ENCODE data around the gene PADI2. TPM values are rescaled to one million over a fixed set of nuclear protein-coding genes. Genes with fewer than 3 reads are reported as not detected.
A peak's percentile ranks its signal among the peaks of the same experiment; 100 is the strongest.

Gene PADI2
- total RNA-seq, 1 experiment from 2014 or later: 1.3 TPM

DNA sequence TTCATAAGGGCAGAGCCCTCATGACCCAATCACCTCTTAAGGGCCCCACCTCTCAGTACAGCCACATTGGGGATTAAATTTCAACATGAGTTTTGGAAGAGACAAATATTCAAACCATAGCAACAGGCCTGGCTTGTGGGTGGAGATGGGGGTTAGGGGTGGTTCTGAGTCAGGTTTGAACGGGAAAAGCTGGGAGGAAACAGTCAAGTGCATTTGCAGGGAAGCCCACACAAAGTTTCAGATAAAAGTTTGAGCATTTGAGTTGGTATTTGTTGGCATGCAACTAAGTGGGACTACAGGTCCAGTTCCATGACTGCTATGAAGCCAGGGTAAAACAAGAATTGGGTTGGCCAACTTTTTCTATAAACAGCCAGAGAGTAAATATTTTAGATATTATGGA is 21.0 kb upstream of the PADI2 start:
- DNase-seq (ENCODE audit: low read depth): no peak

DNA sequence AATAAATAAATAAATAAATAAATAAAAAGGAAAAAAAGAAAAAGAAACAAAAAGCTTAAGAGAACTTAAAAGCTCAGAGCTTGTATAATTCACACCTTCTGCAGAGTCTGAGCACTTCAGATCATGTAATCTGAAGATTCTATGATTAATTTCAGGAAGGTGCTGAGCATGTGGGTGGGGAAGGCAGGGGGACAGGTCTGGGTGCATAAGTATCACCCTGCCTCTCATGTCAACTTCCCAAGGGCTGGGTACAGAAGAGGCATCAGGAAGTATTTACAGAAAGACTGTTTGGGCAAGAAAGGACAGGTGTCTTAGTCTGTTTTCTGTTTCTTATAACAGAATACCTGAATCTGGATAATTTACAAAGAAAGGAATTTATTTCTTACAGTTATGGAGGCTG is 20.4 kb upstream of the PADI2 start:
- no peak for DNase-seq (ENCODE audit: low read depth)

DNA sequence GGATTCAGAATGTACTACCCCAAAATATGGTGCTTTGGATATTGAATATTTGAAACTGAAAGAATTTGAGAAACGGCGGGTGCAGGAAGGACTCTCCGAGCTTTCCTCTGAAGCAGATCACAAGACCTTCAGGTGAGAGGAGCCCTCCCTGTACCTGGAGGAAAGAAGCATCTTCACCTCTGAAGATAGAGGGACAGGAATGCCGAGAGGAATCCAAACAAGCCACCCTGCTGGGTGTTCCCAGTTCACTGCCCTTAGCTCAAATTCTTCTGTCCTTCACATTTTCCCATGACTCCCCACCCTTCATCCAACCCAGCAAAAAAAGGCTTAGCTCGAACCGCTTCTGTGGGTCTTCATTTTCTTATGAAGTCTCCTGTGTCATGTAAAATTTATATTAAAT is 18.2 kb upstream of the PADI2 start:
- DNase-seq (ENCODE audit: low read depth): no peak

DNA sequence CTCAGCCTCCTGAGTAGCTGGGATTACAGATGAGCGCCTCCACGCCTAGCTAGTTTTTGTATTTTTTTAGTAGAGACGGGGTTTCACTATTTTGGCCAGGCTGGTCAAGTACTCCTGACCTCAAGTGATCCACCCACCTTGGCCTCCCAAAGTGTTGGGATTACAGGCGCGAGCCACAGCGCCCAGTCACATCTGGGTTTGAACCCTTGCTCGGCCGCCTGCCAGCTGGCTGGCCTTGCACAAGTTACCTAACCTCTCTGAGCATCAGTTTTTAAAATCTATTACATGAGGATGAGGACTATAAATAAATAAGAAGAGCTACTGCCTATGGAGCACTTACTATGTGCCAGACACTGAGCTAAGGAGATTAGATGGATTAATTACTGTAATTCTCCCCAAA is 17.7 kb upstream of the PADI2 start:
- no peak for DNase-seq (ENCODE audit: low read depth)

DNA sequence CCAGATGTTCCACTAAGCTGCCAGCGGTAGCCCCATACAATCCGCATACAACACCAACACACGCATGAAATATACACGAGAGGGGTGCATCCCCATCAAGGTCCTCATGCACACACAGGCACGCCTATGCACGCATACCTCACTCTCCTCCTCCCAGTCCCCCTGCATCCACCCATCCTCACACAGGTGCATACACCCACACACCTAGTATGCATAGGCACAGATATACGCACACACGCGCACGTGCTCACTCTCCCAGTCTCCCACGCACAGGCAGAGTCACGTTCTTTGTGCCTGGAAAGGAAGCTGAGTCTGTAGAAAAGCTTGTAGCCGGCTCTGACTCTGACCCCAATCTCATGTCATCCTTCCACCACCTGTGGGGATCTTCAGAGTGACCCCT is 16.9 kb upstream of the PADI2 start:
- no peak for DNase-seq (ENCODE audit: low read depth)

DNA sequence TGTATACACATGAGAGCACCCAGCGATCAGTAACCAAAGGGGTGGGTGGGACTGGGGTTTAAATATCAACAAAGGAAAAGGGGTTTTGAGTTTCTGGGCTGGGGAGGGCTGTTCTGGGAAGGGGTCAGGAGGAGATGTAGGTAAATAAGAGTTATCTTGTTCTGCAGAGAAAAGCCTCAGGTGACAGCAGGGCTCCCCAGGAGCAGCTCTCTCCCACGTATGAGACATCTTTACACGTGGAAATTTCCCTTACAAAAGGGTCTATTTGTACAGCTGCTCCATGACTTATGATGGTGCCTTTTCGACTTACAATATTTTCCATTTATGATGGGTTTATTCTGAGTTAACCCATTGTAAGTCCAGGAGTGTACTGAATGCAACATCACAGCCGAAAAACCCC is 16.3 kb upstream of the PADI2 start:
- no peak for DNase-seq (ENCODE audit: low read depth)

DNA sequence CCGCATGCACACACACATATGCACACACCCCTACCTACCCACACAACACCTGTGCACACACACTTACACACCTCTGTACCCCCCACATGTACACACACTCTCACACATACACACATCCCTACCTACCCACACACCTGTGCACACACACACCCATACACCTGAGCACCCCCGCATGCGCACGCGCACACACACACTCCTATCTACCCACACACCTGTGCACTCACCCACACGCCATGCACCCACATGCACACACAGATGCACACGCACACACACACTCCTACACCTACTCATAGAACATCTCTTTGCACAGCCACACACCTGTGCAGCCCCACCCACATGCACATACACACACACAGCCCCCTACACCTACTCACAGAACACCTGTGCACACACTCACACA is 15.5 kb upstream of the PADI2 start:
- no peak for DNase-seq (ENCODE audit: low read depth)

DNA sequence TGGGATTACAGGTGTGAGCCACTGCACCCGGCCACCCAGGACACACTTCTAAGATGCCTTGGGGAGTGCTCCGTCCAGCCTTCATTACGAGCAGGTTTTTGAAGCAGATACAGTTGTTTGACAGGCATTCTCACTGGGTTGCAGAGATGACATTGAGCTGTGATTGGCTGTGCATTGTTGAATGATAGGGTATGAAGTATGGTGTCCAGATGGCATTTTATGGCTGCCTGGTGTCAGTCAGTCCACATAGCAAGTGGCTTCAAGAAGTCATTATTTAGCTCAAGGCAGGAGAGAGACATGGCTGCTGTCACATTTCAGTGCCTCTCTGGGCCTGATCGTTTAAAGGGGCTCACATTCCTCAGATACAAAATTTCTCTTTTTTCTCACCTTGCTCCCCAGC is 14.8 kb upstream of the PADI2 start:
- no peak for DNase-seq (ENCODE audit: low read depth)

DNA sequence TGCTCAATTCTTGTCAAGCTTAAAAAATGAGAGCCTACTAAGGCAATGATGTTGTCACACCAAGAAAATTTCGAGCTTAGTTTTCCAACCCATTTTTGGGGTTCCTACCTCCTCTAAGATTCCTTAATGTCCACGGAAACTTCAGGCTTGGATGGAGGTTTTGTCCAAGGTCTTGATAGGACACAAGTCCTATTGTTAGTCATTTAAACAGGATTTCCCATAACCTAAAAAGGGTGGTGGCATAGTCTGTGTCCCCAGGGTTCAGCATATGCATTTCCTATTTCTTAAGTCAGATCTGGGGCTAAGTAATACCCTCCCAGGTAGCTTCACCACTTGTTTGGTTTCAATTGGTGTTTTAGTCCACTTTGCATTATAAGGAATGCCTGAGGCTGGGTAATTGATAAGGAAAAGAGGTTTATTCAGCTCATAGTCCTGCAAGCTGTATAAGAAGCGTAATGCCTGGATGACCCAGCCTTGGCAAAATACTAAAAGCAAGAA is 10.9 kb upstream of the PADI2 start:
- DNase-seq (ENCODE audit: low read depth): no peak

DNA sequence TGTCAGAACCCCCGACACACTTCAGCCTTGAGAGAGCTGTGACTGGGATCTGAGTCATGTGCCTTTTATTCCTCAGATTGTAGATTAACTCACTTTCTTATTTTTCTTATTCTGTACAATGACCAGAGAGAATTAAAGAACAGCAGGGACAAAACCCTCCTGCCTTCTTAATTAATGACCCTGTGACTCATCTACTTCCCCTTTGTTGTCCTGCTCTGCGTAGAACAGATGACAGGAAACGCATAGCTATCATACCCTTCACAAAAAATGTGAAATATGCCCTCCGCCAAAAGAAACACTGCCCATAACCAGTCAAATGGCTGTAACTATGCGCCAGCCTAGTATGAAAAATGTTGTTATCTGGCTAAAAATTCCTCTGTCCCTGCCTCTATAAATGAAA is 9.1 kb upstream of the PADI2 start:
- DNase-seq (ENCODE audit: low read depth): peak; percentile 99

DNA sequence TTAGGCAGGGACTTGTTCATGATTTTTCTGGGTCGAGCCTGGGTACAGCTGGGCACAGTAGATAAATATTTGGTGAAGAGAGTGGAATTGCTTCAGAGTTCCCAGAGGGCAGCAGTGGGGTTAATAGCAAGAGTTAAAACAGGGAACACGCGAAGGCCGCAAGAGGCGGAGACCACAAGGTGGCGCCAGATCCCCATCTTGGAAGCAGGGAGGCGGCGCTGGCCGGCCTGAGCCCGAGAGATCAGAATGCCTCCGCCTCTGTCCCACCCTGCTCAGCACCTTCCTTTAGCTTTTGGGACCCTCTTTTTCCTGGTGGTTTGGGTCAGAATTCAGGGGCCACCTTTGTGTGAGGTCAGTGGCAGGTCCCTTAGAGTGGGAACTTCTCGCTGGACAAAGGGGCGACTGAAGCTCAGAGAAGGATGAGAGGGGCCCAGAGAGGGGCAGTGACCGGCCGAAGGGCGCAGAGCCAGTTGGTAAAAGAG is 6.5 kb upstream of the PADI2 start:
- DNase-seq (ENCODE audit: low read depth): peak; percentile 83

DNA sequence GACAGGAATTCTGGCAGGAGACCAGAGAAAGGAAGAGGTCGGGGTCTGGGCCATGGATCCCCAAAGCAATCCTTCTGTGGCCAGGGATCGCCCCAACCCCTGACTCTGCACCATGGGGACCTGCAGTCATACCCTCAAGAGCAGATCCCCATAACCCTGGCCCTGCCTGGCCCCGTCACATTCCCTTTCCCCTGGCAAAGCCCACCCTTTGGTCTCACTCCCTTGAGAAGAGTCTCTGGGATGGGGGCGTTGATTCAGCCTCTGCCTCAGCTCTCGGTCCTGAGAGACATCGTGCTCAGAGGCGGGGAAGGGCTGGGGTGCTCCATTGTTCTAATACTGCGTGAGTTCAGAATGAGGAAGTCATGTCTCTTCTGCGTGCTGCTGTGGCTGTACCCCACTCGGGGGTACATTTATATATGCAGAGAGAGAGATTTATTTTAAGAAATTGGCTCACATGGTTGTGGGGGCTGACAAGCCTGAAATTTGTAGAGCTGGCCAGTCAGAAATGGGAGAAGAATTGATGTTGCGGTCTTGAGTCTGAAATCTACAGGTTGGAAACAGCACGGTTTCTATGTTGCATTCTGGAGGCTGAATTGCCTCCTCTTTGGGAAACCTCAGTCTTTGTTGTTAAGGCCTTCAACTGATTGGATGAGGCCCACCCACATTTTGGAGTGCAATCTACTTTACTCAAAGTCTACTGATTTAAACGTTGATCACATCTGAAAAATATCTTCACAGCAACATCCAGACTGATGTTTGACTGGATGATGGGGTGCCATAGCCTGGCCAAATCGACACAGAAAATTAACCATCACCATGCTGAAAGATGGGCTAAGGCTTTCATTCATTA is 4.2 kb upstream of the PADI2 start:
- DNase-seq (ENCODE audit: low read depth): no peak

DNA sequence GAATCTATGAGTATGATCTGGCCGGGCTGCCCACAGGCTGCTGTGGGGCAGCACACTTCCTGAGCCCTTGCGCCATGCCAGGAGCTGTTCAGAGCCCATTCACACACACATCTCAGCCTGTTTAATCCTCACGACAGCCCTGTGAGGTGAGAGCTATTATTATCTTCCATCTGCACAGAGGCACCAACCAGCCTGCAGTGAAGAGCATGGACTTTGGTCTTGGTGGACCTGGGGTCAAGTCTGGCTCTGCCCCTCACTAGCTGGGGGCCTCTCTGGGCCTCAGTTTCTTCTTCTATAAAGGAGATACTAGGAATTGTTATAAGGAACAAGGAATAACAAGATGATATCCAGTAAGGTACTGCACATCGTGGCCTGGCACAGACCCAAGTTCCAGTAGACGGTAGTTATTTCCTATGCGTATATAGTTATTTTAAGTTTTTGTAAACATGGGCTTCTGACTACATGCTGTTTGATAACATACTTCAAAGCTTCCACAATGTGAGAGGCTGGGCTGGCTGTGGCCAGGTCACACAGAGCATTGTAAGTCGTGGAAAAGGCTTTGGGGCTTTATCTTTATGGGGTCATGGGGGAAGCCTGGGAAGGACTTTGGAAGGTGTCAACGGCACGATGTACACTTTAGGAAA is 3.4 kb upstream of the PADI2 start:
- DNase-seq (ENCODE audit: low read depth): peak; percentile 67

DNA sequence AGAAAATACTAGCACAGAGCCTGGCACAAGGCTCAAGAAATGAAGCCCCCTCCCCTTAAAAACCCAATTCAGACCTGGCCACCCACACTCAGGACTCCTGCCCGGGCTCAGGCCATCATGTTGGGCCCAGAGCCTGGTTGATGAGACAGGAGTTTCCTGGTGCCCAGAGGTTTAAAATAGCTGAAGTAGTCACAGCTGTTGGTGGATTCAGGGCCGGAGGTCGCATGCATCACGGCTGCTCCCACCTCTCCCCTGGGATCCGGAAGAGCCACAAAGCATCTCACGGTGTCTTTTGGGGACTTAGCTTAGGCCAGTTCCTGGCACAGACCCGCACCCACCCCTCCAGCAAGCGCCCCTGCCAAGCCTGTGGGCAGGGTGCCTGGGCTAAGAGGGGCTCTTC is 2.6 kb upstream of the PADI2 start:
- DNase-seq (ENCODE audit: low read depth): peak; percentile 57

DNA sequence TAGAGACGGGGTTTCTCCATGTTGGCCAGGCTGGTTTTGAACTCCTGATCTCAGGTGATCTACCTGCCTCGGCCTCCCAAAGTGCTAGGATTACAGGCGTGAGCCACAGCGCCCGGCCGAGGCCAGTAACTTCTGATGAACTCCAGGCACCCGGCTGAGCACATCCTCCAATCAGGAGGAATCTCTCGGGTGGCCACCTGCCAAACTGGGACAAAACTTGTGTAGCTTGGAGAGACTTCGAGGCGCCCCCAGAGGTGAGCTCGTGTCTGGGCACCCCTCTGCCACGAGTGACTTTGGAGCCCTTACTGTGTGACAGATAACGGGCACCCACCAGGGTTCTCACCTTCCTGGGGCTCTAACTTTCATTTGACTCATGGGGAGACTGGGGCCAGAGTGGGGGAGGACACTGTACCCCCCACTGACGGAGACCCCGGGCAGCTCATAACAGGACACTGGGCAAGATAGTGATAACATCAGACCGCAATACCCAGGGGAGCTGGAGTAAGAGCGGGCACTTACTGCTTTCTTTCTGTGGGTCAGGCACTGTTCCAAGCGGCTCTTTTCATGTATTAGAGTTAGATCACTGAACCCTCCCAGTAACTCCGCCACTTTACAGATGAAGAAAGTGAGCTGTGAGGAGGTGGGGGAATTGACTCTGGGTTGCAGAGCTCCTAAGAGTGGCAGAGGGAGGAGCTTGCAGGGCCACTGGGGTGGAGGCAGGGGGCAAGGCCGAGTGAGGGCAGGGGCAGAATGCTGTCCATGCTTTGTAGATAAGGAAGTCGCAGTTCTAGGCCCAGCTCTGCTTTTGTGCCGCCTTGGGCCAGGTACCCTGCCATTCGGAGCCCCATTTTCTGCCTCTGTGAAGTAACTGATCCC is 1.9 kb upstream of the PADI2 start:
- DNase-seq (ENCODE audit: low read depth): peak; percentile 88

DNA sequence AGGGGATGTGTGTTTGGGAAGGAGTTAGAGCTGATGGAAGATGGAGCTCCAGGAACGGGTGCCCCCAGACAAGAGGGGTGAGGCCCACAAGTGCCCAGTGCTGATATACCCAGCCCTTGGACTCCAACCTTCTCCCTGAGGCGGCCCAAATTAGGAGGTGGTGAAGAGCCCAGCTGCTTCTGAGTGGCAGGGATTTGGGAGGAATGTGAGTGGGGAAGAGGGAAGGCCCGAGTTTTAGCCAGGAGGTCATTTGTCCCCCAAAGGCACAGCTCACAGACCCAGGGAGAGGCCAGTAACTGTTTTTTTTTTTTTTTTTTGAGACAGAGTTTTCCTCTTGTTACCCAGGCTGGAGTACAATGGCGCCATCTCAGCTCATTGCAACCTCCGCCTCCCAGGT is 1.2 kb upstream of the PADI2 start:
- no peak for DNase-seq (ENCODE audit: low read depth)

DNA sequence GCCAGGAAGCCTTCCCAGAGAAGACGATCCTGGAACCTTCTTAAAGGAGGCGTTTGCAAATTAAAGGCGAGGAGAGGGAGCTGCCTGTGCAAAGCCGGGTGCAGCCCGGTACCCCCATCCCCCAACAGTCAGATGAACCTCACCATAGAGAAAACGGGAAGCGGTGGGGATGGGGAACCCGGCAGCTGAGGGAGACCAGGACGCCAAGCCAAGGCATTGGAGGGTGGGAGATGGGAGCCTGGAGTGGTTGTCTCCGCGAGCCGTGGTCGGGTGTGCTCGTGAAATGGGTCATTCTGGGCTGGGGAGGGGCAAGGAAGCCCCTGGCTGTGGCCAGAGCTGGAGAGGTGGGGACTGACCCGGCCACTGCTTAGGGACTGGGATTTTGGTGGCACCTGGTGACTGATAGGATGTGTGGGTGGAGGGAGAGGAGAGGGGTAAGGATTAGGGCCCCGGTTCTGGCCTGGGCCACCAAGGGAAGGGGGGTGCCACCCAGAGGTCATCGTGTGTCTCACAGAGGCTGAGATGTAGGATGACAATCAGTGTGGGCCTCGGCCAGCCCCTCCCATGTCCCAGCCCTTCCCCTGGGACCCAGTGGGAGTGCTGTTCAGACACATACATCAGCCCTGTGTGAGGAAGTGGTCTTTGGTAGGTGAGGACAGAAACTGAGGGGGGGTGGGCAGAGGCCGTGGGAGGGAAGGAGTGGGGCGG is 676 bp upstream of the PADI2 start:
- DNase-seq (ENCODE audit: low read depth): no peak

DNA sequence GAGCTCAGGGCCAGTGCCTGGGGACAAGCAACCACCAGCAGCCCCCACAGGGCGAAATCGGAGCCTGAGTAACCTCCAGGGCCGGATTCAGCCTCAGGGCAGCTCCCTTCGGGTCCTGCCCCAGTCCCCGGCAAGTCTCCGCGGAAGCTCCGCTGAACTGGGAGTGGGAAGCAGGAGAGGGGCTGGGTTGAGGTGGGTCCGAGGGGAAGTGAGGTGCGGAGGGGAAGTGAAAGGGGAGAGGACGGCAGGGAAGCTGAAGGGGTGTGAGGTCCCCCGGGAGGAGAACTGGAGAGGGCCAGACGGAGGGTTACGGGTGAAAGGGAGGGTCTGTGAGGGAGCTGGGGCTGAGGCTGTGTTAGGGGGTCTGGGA is 560 bp downstream of the PADI2 start:
- DNase-seq (ENCODE audit: low read depth): no peak

DNA sequence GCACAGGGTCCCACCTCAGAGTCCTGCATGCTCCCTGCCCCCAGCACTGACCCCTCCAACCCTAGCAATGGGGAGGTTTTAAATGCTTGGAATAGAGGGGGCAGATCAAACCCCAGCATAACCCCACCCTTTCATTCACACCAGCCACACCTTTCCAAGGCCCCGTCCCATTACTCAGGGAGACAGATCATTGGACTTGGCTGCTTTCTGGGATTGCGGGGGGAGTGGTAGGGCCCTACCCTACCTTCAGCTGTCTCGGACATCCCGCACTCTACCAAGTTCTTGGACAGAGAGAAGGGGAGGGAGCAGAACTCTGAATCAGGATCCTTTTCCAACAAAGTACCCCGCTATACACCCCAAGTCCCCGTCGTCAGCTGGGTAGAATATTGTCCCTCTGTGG is 983 bp downstream of the PADI2 start:
- DNase-seq (ENCODE audit: low read depth): no peak

DNA sequence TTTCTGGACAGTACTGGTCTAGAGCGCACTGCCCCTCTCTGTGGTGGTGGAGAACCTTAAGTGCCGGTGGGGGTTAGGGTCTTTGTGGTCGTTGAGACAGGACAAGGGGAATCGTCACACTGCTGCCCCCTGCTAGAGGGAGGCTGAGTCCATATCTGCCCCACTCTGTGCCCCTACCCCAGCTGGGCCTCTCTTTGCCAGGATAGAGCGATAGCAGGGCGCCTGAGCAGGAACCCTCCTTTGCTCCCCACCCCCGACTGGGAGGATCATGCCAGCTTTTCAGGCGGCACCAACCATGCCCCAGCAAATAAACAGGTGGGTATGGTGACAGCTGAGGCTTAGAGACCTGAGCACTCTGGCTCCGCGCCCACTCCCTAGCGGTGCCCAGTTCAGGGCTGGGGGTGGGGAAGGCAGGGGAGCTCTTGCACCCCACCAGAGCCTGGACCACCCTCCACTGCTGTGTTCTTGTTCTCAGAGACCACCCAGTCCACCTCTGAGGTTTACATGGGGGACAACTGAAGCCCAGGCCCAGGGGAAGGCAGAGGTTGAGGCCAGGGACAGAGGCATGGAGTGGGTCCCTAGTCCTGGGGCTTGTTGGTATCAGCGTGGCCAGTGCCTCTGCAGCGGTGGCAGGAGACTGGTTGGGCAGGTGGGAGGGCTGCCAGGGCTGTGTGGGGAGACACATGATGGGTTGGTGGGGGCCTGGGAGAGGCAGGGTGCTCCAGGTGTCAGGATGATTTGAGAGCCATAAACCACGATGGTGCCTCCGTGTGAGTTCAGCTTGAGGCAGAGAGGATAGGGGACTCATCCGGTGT is 1.6 kb downstream of the PADI2 start:
- DNase-seq (ENCODE audit: low read depth): no peak

DNA sequence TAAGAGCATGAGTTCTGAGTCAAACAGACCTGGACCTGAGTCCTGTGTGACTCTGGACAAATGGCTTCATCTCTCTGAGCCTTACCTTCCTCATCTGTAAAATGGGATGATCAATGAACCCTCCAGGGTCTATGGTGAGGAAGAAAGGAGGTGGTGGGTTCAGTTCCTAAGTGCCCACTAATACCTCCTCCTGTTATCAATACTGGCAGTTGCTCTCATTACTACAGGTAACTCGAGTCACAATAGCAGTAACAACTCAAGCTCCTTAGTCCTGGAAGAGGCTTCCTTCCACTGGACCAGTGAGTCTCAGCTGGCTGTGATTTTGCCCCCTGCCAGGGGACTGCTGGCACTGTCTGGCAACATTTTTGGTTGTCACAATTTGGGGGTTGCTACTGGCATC is 2.6 kb downstream of the PADI2 start:
- DNase-seq (ENCODE audit: low read depth): no peak

Measured in M059J (cell line).